ENCODE measurements around the gene ASIC3. TPM values are rescaled to one million over a fixed set of nuclear protein-coding genes. Genes with fewer than 3 reads are reported as not detected.
A peak's percentile ranks its signal among the peaks of the same experiment; 100 is the strongest.

The ASIC3 gene
- polyA plus RNA-seq, 1 donor (not counting 4 experiments of a cell fraction or from before 2014, with no cell fraction given), result 0.35 TPM

DNA sequence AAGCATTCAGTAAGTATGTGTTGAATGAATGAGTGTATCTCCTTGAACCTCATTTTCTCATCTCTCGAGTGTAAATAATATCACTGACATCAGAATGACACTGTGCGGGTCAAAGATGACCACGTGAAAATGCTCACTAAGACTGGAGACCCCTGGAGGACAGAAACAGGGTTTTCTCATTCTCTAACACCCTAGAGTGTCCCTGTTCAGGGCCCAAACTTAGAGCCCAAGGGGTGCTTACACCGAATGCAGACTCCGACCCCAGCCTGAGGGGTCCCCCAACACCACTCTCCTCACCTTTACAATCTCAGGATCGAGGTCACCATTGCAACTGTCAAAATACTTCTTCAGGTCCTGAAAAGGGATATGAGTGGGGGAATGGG lies 7.9 kb downstream of the ASIC3 start:
- FAIRE-seq, result no peak
- dilution Hi-C loops (cut with MboI; ENCODE audit: extremely low pct_ligation_motif_present, low sequenced_read_pairs), result no loop called here

DNA sequence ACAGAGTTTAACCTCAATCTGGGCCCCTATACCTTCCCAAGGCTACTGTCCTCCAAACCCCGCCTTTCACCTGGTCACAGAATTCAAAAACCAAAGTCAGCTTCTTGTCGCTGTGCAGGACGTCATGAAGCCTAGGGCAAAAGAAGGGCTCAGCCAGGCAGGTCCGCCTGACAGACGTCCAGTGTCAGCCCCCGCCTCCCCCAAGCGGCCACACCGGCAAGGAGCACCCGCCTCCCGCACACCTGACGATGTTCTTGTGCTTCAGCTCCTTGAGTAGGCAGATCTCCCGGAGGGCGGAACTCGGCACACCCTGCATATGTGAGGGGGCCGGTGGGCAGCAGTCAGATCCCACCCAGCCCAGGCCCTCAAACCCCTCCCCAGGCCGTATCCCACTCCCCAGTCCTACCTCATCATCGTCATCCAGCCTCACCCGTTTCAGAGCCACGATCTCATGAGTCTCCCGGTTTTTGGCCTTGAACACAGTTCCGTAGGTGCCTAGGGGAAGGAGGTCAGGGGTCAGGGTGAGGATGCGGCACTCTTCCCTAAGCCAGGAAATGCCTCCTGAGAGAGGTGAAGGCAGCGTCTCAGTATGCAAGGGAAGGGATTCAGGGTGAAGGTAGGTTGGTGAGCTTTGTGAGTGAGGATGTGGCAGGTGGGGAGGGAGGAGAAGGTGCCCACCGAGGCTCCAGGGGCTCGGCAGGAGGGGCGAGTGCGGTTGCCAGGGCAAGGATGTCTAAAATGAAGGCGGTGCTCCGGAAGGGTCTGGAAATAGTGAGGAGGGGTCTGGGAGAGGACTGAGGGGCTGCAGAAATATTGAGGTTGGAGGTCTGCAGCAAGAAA lies 8.6 kb downstream of the ASIC3 start:
- H3K9ac ChIP-seq (ENCODE audit: control insufficient read depth, extremely low read depth, insufficient read depth, low read length), result peak overlapping the region; percentile 65

More for the DNA sequence above, 7.9 kb downstream of the ASIC3 start:
- H3K9me3 ChIP-seq (ENCODE audit: control insufficient read depth, low read depth, low read length), result no peaks in the 10 kb centered on the region
- H3K4me3 ChIP-seq (ENCODE audit: control insufficient read depth in 2 of 3, extremely low read depth in 1 of 3, insufficient read depth in 2 of 3, low read depth in 1 of 3, low read length in 3 of 3), result no peak overlapping the region
- no peaks in the 10 kb centered on the region for H4K20me1 ChIP-seq (ENCODE audit: control insufficient read depth, extremely low read depth, insufficient read depth, low read length)
- H3K79me2 ChIP-seq (ENCODE audit: control insufficient read depth, insufficient read depth, low read length), result peaks cover 15% of the 10 kb centered on the region
- H3K9ac ChIP-seq (ENCODE audit: control insufficient read depth, extremely low read depth, insufficient read depth, low read length), result no peak overlapping the region
- H3K27me3 ChIP-seq (ENCODE audit: control insufficient read depth, extremely low read depth, insufficient read depth, low read length), result no peaks in the 10 kb centered on the region
- no peak for TF ChIP-seq EZH2 (IDR thresholded peaks at IDR 0.05; ENCODE audit: low read length)
- TF ChIP-seq, protein P1, sequence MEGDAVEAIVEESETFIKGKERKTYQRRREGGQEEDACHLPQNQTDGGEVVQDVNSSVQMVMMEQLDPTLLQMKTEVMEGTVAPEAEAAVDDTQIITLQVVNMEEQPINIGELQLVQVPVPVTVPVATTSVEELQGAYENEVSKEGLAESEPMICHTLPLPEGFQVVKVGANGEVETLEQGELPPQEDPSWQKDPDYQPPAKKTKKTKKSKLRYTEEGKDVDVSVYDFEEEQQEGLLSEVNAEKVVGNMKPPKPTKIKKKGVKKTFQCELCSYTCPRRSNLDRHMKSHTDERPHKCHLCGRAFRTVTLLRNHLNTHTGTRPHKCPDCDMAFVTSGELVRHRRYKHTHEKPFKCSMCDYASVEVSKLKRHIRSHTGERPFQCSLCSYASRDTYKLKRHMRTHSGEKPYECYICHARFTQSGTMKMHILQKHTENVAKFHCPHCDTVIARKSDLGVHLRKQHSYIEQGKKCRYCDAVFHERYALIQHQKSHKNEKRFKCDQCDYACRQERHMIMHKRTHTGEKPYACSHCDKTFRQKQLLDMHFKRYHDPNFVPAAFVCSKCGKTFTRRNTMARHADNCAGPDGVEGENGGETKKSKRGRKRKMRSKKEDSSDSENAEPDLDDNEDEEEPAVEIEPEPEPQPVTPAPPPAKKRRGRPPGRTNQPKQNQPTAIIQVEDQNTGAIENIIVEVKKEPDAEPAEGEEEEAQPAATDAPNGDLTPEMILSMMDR (optimal IDR thresholded peaks at IDR 0.05 in 1 of 3, IDR thresholded peaks at IDR 0.05 in 1 of 3, conservative IDR thresholded peaks at IDR 0.05 in 1 of 3; ENCODE audit: extremely low read depth in 1 of 3, insufficient read depth in 2 of 3, low read length in 3 of 3), result no peak
- no peak overlapping the region for H3K27ac ChIP-seq (ENCODE audit: control insufficient read depth, insufficient read depth, low read length)
- H3K4me2 ChIP-seq (ENCODE audit: control insufficient read depth, extremely low read depth, insufficient read depth, low read depth, low read length), result peak overlapping the region; percentile 99
- H3K36me3 ChIP-seq (ENCODE audit: control insufficient read depth in 2 of 2, extremely low read depth in 1 of 2, insufficient read depth in 2 of 2, low read length in 2 of 2), result peaks cover 3 to 7% of the 10 kb centered on the region in 2 experiments
- H3K9me1 ChIP-seq (ENCODE audit: control insufficient read depth, extremely low read depth, insufficient read depth, low read length), result no peaks in the 10 kb centered on the region
- H2AFZ ChIP-seq (ENCODE audit: control insufficient read depth, low read length), result no peak overlapping the region
- H3K4me1 ChIP-seq (ENCODE audit: control insufficient read depth, extremely low read depth, insufficient read depth, low read length), result peaks cover 24% of the 10 kb centered on the region
- no peak for DNase-seq (ENCODE audit: low read depth, low spot score)

More for the DNA sequence above, 8.6 kb downstream of the ASIC3 start:
- no peaks in the 10 kb centered on the region for H3K27me3 ChIP-seq (ENCODE audit: control insufficient read depth, extremely low read depth, insufficient read depth, low read length)
- no peak for FAIRE-seq
- no peak overlapping the region for H3K27ac ChIP-seq (ENCODE audit: control insufficient read depth, insufficient read depth, low read length)
- peaks cover 22% of the 10 kb centered on the region for H3K79me2 ChIP-seq (ENCODE audit: control insufficient read depth, insufficient read depth, low read length)
- H3K4me3 ChIP-seq (ENCODE audit: control insufficient read depth in 2 of 3, extremely low read depth in 1 of 3, insufficient read depth in 2 of 3, low read depth in 1 of 3, low read length in 3 of 3), result peak overlapping the region; percentile 47 to 90 (median 87)
- no peak for DNase-seq (ENCODE audit: low read depth, low spot score)
- peak overlapping the region; percentile 86 for H2AFZ ChIP-seq (ENCODE audit: control insufficient read depth, low read length)
- dilution Hi-C loops (cut with MboI; ENCODE audit: extremely low pct_ligation_motif_present, low sequenced_read_pairs), result no loop called here
- peaks cover 30% of the 10 kb centered on the region for H3K4me1 ChIP-seq (ENCODE audit: control insufficient read depth, extremely low read depth, insufficient read depth, low read length)
- H3K9me3 ChIP-seq (ENCODE audit: control insufficient read depth, low read depth, low read length), result no peaks in the 10 kb centered on the region
- TF ChIP-seq EZH2 (IDR thresholded peaks at IDR 0.05; ENCODE audit: low read length), result no peak
- TF ChIP-seq, protein P1 (optimal IDR thresholded peaks at IDR 0.05 in 1 of 3, IDR thresholded peaks at IDR 0.05 in 1 of 3, conservative IDR thresholded peaks at IDR 0.05 in 1 of 3; ENCODE audit: extremely low read depth in 1 of 3, insufficient read depth in 2 of 3, low read length in 3 of 3), result no peak
- no peaks in the 10 kb centered on the region for H3K9me1 ChIP-seq (ENCODE audit: control insufficient read depth, extremely low read depth, insufficient read depth, low read length)
- H3K4me2 ChIP-seq (ENCODE audit: control insufficient read depth, extremely low read depth, insufficient read depth, low read depth, low read length), result peak overlapping the region; percentile 99
- peaks cover 3 to 7% of the 10 kb centered on the region in 2 experiments for H3K36me3 ChIP-seq (ENCODE audit: control insufficient read depth in 2 of 2, extremely low read depth in 1 of 2, insufficient read depth in 2 of 2, low read length in 2 of 2)
- H4K20me1 ChIP-seq (ENCODE audit: control insufficient read depth, extremely low read depth, insufficient read depth, low read length), result no peaks in the 10 kb centered on the region
